Pancreas (tissue), 10 donors: Measurements from ENCODE around the gene GRB10. TPM values are rescaled to one million over a fixed set of nuclear protein-coding genes. Genes with fewer than 3 reads are reported as not detected.

Experiments used
- ATAC-seq, 4 donors: fragments of 200-7000 bp; cut with Tn5 transposase; one replicate each; pipeline versions ENCODE4 v1.8.0 to v1.9.1; 2020; ENCODE audit warnings: mild to moderate bottlenecking in 4 of 4, moderate library complexity in 4 of 4
- DNase-seq, 6 donors: peaks; one replicate each; pipeline ENCODE4 v3.0.0-alpha.2; 2020
- FAIRE-seq: peaks from 2 replicates; lab custom pipeline; 2012; peaks lifted over from hg19 to GRCh38; lab: Jason Lieb, UNC
- H3K27ac ChIP-seq, 4 donors: fragments of 200-600 bp; sonication (generic); 1 replicate in 3 of 4; 2 replicates in 1 of 4; pipeline versions ENCODE4 v1.5.0 to v1.8.0; 2020
- H3K27me3 ChIP-seq, 4 donors: fragments of 200-600 bp; one replicate each; pipeline ENCODE4 v1.8.0; 2021
- H3K36me3 ChIP-seq, 3 donors: fragments of 200-600 bp; sonication (generic) in 1 of 3; one replicate each; pipeline versions ENCODE4 v1.5.0 to v1.8.0; 2020 to 2021
- H3K4me1 ChIP-seq, 3 donors: fragments of 200-600 bp; one replicate each; pipeline ENCODE4 v1.8.0; 2021
- H3K4me3 ChIP-seq, 4 donors: fragments of 200-600 bp; sonication (generic) in 2 of 4; one replicate each; pipeline versions ENCODE4 v1.5.0 to v1.8.0; 2020 to 2021
- H3K9me3 ChIP-seq, 4 donors: fragments of 200-600 bp; one replicate each; pipeline ENCODE4 v1.8.0; 2021
- CTCF ChIP-seq, 4 donors: fragments of 200-600 bp; sonication (generic) in 3 of 4; IDR thresholded peaks; one replicate each; pipeline versions ENCODE4 v1.5.0 to v1.8.0; 2021; ENCODE audit warnings: antibody characterized with exemption in 4 of 4
- WGBS, 2 donors: extraction: QIAGEN DNeasy Blood & Tissue Kit; methylation state at CpG; one replicate each; pipeline ENCODE4 v1.1.7; 2013; 5-methylcytosine and 5-hydroxymethylcytosine counted together
- intact Hi-C, 3 donors: fragments of 100-400 bp; cut with DNase I; formaldehyde crosslinking; loops; one replicate each; pipeline versions ENCODE4 v1.11.1 to v1.14.2; 2022
- polyA plus RNA-seq, 2 donors: library from polyadenylated mRNA; stranded (reverse); fragments of 200-250 nt; gene quantifications; one replicate each; pipeline ENCODE4 v1.2.3, GENCODE V29; 2013
- total RNA-seq, 6 donors: library from RNA; stranded (reverse); fragmentation: NEBNext Ultra II Directional in 4 of 6; extraction: Animal tissue kit (Norgen Biotek cat#: 25700) in 4 of 6; gene quantifications; one replicate each; pipeline versions ENCODE4 v1.2.1 to v1.2.4, GENCODE V29; 2021 to 2023
- donor health status: healthy with polysubstance abuse.
- donor health status: DM: no; HTN: no; CAD: no; lungs with moderate emphysema.
- donor health status: DM: no; HTN: no; CAD: no.
- donor health status: control.
- donor health status: control.
- donor health status: Bipolar disorder and iron deficiency.
- donor health status: DM: yes; HTN: yes; CAD: no.
- donor health status: DM: no; HTN: no; CAD: no.
- donor health status: DM: no; HTN: no; CAD: no.
- donor health status: DM: yes; HTN: yes; CAD: no.

GRB10 gene
- total and polyA plus RNA-seq, 8 donors: 69.9 to 199 (median 133) TPM

- Histone ChIP-seq H3K27ac (no peak overlapping the region), H3K4me3 (no peak overlapping the region), H3K36me3 (peaks cover 0 to 4% (median 0%) of the 10 kb centered on the region in 3 donors), H3K4me1 (no peaks in the 10 kb centered on the region), H3K27me3 (no peaks in the 10 kb centered on the region), H3K9me3 (no peaks in the 10 kb centered on the region)
- DNase-seq (no peak), ATAC-seq (peak in 1 of 4 donors; percentile 14), FAIRE-seq (no peak)
- intact Hi-C loops: no loop called here
- WGBS, 2 donors: 85 to 86% methylated on average over 8 of the region's 8 CpGs
- TF ChIP-seq CTCF (IDR thresholded peaks at IDR 0.05): no peak
Observed at GRCh38 chr7:50648570-50649169, 134.0 kb downstream of the GRB10 start.

GRCh38 chr7:50648076-50648475 is 134.6 kb downstream of the GRB10 start:
- Histone ChIP-seq H3K4me3 (no peak overlapping the region), H3K9me3 (no peaks in the 10 kb centered on the region), H3K27ac (no peak overlapping the region), H3K27me3 (no peaks in the 10 kb centered on the region), H3K4me1 (peaks cover 0 to 1% (median 0%) of the 10 kb centered on the region in 3 donors), H3K36me3 (peaks cover 0 to 4% (median 0%) of the 10 kb centered on the region in 3 donors)
- ATAC-seq: no peak
- intact Hi-C loops: no loop called here
- no peak for TF ChIP-seq CTCF (IDR thresholded peaks at IDR 0.05)
- WGBS, 2 donors: 94% methylated on average over 11 of the region's 11 CpGs
- DNase-seq: no peak
- FAIRE-seq: no peak

- H3K4me3 ChIP-seq: no peak overlapping the region
- WGBS, 2 donors: 94 to 98% methylated on average over 10 of the region's 10 CpGs
- no peaks in the 10 kb centered on the region for H3K27me3 ChIP-seq
- FAIRE-seq: no peak
- DNase-seq: no peak
- H3K36me3 ChIP-seq: peaks cover 0 to 4% (median 0%) of the 10 kb centered on the region in 3 donors
- TF ChIP-seq CTCF (IDR thresholded peaks at IDR 0.05): no peak
- H3K9me3 ChIP-seq: no peaks in the 10 kb centered on the region
- H3K27ac ChIP-seq: no peak overlapping the region
- H3K4me1 ChIP-seq: peaks cover 4 to 7% (median 6%) of the 10 kb centered on the region in 3 donors
- no peak for ATAC-seq
- intact Hi-C loops: no loop called here
Observed at GRCh38 chr7:50647286-50647980, 135.3 kb downstream of the GRB10 start.

- FAIRE-seq: no peak
- 89 to 94% methylated on average over 9 of the region's 9 CpGs for WGBS, 2 donors
Observed at GRCh38 chr7:50646069-50646468, 136.6 kb downstream of the GRB10 start.

More at GRCh38 chr7:50646069-50646468, 136.6 kb downstream of the GRB10 start:
- Histone ChIP-seq H3K36me3 (peaks cover 0 to 4% (median 0%) of the 10 kb centered on the region in 3 donors), H3K27ac (no peak overlapping the region), H3K27me3 (no peaks in the 10 kb centered on the region), H3K4me3 (no peak overlapping the region), H3K9me3 (no peaks in the 10 kb centered on the region), H3K4me1 (peaks cover 9 to 19% (median 11%) of the 10 kb centered on the region in 3 donors)
- DNase-seq: no peak
- no peak for ATAC-seq
- TF ChIP-seq CTCF (IDR thresholded peaks at IDR 0.05): no peak
- intact Hi-C loops: no loop called here
